ENCODE data around the gene MUC5B. TPM values are rescaled to one million over a fixed set of nuclear protein-coding genes. Genes with fewer than 3 reads are reported as not detected.

MUC5B gene
- total and polyA plus RNA-seq, 2 donors (not counting 1 experiment from before 2014, with no cell fraction given), result not detected

- H3K4me3 Mint-ChIP-seq, result no peak overlapping the region
- Histone ChIP-seq H3K27me3 (replicated peaks in 1 of 4; ENCODE audit: control extremely low read depth in 1 of 4, control insufficient read depth in 3 of 4, insufficient read depth in 4 of 4, low read length in 3 of 4) (no peaks in the 10 kb centered on the region), H3K36me3 (replicated peaks in 1 of 2; ENCODE audit: control extremely low read depth in 1 of 2, control insufficient read depth in 1 of 2, extremely low read depth in 1 of 2, insufficient read depth in 2 of 2, low read length in 1 of 2) (no peaks in the 10 kb centered on the region), H3K4me1 (ENCODE audit: control insufficient read depth in 2 of 2, insufficient read depth in 2 of 2, low read length in 2 of 2) (no peaks in the 10 kb centered on the region), H4K20me1 (ENCODE audit: control insufficient read depth, insufficient read depth, low read length, poor library complexity, severe bottlenecking) (no peaks in the 10 kb centered on the region), H3K27ac (ENCODE audit: low read length in 2 of 2) (no peak overlapping the region), H3K9ac (ENCODE audit: low read length) (no peak overlapping the region), H2AFZ (ENCODE audit: insufficient read depth, low read depth, low read length, poor library complexity, severe bottlenecking) (no peak overlapping the region), H3K79me2 (ENCODE audit: control insufficient read depth, insufficient read depth, low read length) (no peaks in the 10 kb centered on the region), H3K9me3 (ENCODE audit: control extremely low read depth in 1 of 3, control insufficient read depth in 2 of 3, insufficient read depth in 1 of 3, low read length in 2 of 3) (no peaks in the 10 kb centered on the region), H3K4me3 (ENCODE audit: control extremely low read depth in 1 of 5, extremely low read depth in 1 of 5, insufficient read depth in 1 of 5, low read depth in 2 of 5, low read length in 4 of 5) (no peak overlapping the region), H3K4me2 (replicated peaks; ENCODE audit: low read depth, low read length, poor library complexity, severe bottlenecking) (no peak overlapping the region)
- ChIA-PET POLR2A (no interaction called here), CTCF (no interaction called here)
- TF ChIP-seq CTCF (IDR thresholded peaks at IDR 0.05), result no peak
- TF ChIP-seq EZH2 (IDR thresholded peaks at IDR 0.05; ENCODE audit: borderline replicate concordance, insufficient read depth, low read depth, low read length, poor library complexity, severe bottlenecking), result no peak
- no peaks in the 10 kb centered on the region for H3K27me3 Mint-ChIP-seq
- intact Hi-C loops (cut with micrococcal nuclease), result no loop called here
- no peaks in the 10 kb centered on the region for H3K9me3 Mint-ChIP-seq (ENCODE audit: insufficient read depth)
- ATAC-seq (ENCODE audit: low read depth) (no peak), DNase-seq (no peak)
- no peaks in the 10 kb centered on the region for H3K4me1 Mint-ChIP-seq
- no peak overlapping the region for H3K27ac Mint-ChIP-seq
- WGBS (ENCODE audit: insufficient coverage), result 84% methylated on average over 30 of the region's 30 CpGs
These were observed 10.0 kb downstream of the MUC5B start for GRCh38 chr11:1232883-1233321.

GRCh38 chr11:1233351-1234053 lies 10.6 kb downstream of the MUC5B start:
- H4K20me1 ChIP-seq (ENCODE audit: control insufficient read depth, insufficient read depth, low read length, poor library complexity, severe bottlenecking), result no peaks in the 10 kb centered on the region
- H3K4me3 ChIP-seq (ENCODE audit: control extremely low read depth in 1 of 5, extremely low read depth in 1 of 5, insufficient read depth in 1 of 5, low read depth in 2 of 5, low read length in 4 of 5), result no peak overlapping the region
- no peaks in the 10 kb centered on the region for H3K9me3 ChIP-seq (ENCODE audit: control extremely low read depth in 1 of 3, control insufficient read depth in 2 of 3, insufficient read depth in 1 of 3, low read length in 2 of 3)

More at GRCh38 chr11:1233351-1234053, 10.6 kb downstream of the MUC5B start:
- no peak overlapping the region for H3K27ac ChIP-seq (ENCODE audit: low read length in 2 of 2)
- Mint-ChIP-seq H3K27me3 (no peaks in the 10 kb centered on the region), H3K9me3 (ENCODE audit: insufficient read depth) (no peaks in the 10 kb centered on the region), H3K27ac (no peak overlapping the region), H3K4me3 (no peak overlapping the region), H3K4me1 (no peaks in the 10 kb centered on the region)
- H3K27me3 ChIP-seq (replicated peaks in 1 of 4; ENCODE audit: control extremely low read depth in 1 of 4, control insufficient read depth in 3 of 4, insufficient read depth in 4 of 4, low read length in 3 of 4), result no peaks in the 10 kb centered on the region
- no peak for DNase-seq
- no peak overlapping the region for H2AFZ ChIP-seq (ENCODE audit: insufficient read depth, low read depth, low read length, poor library complexity, severe bottlenecking)
- 83% methylated on average over 20 of the region's 21 CpGs for WGBS (ENCODE audit: insufficient coverage)
- ChIA-PET POLR2A (no interaction called here), CTCF (no interaction called here)
- H3K36me3 ChIP-seq (replicated peaks in 1 of 2; ENCODE audit: control extremely low read depth in 1 of 2, control insufficient read depth in 1 of 2, extremely low read depth in 1 of 2, insufficient read depth in 2 of 2, low read length in 1 of 2), result no peaks in the 10 kb centered on the region
- intact Hi-C loops (cut with micrococcal nuclease), result no loop called here
- no peak overlapping the region for H3K4me2 ChIP-seq (replicated peaks; ENCODE audit: low read depth, low read length, poor library complexity, severe bottlenecking)
- no peak for TF ChIP-seq EZH2 (IDR thresholded peaks at IDR 0.05; ENCODE audit: borderline replicate concordance, insufficient read depth, low read depth, low read length, poor library complexity, severe bottlenecking)
- TF ChIP-seq CTCF (IDR thresholded peaks at IDR 0.05), result no peak
- H3K4me1 ChIP-seq (ENCODE audit: control insufficient read depth in 2 of 2, insufficient read depth in 2 of 2, low read length in 2 of 2), result no peaks in the 10 kb centered on the region
- no peaks in the 10 kb centered on the region for H3K79me2 ChIP-seq (ENCODE audit: control insufficient read depth, insufficient read depth, low read length)
- ATAC-seq (ENCODE audit: low read depth), result no peak
- no peak overlapping the region for H3K9ac ChIP-seq (ENCODE audit: low read length)

Measured in B cell (primary cell).